ENCODE measurements around the gene FOXK1.

Gene FOXK1

DNA sequence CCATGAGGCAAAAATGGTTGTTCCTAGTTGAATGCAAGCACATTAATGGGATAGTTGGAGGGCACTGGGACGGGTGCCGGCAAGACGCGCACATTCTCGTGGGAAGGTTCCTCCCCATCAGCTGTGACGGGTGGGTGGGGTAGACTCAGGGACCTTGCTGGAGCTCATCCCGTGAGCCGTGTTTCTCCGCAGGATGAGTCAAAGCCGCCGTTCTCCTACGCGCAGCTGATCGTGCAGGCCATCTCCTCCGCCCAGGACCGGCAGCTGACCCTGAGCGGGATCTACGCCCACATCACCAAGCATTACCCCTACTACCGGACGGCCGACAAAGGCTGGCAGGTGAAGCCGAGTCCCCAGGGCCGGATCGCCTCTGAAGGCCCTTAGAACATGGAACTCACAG lies 73.0 kb downstream of the FOXK1 start:
- TF ChIP-seq, protein P1, sequence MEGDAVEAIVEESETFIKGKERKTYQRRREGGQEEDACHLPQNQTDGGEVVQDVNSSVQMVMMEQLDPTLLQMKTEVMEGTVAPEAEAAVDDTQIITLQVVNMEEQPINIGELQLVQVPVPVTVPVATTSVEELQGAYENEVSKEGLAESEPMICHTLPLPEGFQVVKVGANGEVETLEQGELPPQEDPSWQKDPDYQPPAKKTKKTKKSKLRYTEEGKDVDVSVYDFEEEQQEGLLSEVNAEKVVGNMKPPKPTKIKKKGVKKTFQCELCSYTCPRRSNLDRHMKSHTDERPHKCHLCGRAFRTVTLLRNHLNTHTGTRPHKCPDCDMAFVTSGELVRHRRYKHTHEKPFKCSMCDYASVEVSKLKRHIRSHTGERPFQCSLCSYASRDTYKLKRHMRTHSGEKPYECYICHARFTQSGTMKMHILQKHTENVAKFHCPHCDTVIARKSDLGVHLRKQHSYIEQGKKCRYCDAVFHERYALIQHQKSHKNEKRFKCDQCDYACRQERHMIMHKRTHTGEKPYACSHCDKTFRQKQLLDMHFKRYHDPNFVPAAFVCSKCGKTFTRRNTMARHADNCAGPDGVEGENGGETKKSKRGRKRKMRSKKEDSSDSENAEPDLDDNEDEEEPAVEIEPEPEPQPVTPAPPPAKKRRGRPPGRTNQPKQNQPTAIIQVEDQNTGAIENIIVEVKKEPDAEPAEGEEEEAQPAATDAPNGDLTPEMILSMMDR (IDR thresholded peaks at IDR 0.05; ENCODE audit: low read depth, low read length, missing control alignments): no peak
- DNase-seq (ENCODE audit: extremely low read depth, low read depth): no peak
- H3K4me3 ChIP-seq (replicated peaks; ENCODE audit: low read depth, low read length): no peak overlapping the region

GRCh38 chr7:4758111-4758510 lies 76.0 kb downstream of the FOXK1 start:
- no peak for DNase-seq (ENCODE audit: extremely low read depth, low read depth)
- no peak overlapping the region for H3K4me3 ChIP-seq (replicated peaks; ENCODE audit: low read depth, low read length)
- TF ChIP-seq, protein P1 (IDR thresholded peaks at IDR 0.05; ENCODE audit: low read depth, low read length, missing control alignments): no peak

DNA sequence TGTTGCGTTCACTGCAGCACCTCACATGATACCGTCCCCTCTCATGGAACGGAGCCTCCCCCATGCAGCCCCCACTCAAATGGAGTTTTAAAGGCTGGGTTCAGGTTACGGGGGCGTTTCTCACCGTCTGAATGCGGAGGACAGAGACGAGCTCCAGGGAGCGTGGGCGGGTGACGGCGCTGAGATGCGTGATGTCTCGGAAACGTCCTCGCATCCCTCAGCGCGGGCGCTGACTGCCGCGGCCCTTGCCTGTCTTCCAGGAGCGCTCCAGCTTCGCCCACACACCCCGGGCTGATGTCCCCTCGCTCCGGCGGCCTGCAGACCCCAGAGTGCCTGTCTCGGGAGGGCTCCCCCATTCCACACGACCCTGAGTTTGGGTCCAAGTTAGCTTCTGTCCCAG lies 76.7 kb downstream of the FOXK1 start:
- TF ChIP-seq, protein P1 (IDR thresholded peaks at IDR 0.05; ENCODE audit: low read depth, low read length, missing control alignments): no peak
- no peak for DNase-seq (ENCODE audit: extremely low read depth, low read depth)

DNA sequence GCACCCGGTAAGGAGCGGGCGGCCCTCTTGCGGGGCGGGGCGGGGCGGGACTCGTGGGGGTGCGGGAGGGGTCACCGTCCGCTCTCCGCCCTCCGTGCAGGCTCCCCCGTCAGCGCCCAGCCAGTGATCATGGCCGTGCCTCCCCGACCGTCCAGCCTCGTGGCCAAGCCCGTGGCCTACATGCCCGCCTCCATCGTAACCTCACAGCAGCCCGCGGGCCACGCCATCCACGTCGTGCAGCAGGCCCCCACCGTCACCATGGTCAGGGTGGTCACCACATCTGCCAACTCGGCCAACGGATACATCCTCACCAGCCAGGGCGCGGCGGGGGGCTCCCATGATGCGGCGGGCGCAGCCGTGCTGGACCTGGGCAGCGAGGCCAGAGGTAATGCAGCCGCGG lies 77.1 kb downstream of the FOXK1 start:
- DNase-seq (ENCODE audit: extremely low read depth, low read depth): no peak
- no peak overlapping the region for H3K4me3 ChIP-seq (replicated peaks; ENCODE audit: low read depth, low read length)
- TF ChIP-seq, protein P1 (IDR thresholded peaks at IDR 0.05; ENCODE audit: low read depth, low read length, missing control alignments): no peak

More for the DNA sequence above, 76.7 kb downstream of the FOXK1 start:
- H3K4me3 ChIP-seq (replicated peaks; ENCODE audit: low read depth, low read length): no peak overlapping the region

DNA sequence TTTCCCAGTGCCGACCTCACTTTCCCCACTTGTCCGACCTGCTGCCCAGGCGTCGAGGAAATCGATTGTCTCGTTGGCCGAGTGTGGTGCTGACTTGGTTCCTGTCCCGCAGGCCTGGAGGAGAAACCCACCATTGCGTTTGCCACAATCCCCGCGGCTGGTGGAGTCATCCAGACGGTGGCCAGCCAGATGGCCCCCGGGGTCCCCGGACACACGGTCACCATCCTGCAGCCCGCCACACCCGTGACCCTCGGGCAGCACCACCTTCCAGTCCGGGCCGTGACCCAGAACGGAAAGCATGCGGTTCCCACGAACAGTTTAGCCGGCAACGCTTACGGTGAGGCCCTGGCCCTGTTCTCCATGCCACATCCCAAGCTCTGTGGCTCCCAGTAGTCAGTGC lies 78.9 kb downstream of the FOXK1 start:
- no peak overlapping the region for H3K4me3 ChIP-seq (replicated peaks; ENCODE audit: low read depth, low read length)
- TF ChIP-seq, protein P1 (IDR thresholded peaks at IDR 0.05; ENCODE audit: low read depth, low read length, missing control alignments): no peak
- DNase-seq (ENCODE audit: extremely low read depth, low read depth): no peak

GRCh38 chr7:4762121-4763055 lies 80.3 kb downstream of the FOXK1 start:
- no peak for DNase-seq (ENCODE audit: extremely low read depth, low read depth)
- H3K4me3 ChIP-seq (replicated peaks; ENCODE audit: low read depth, low read length): no peak overlapping the region
- TF ChIP-seq, protein P1 (IDR thresholded peaks at IDR 0.05; ENCODE audit: low read depth, low read length, missing control alignments): no peak
